Smooth muscle cell (in vitro differentiated cells): ENCODE data around the gene ISG20L2. TPM values are rescaled to one million over a fixed set of nuclear protein-coding genes. Genes with fewer than 3 reads are reported as not detected.

Experiments used
- DNase-seq: peaks from one replicate; lab custom pipeline; 2025; ENCODE audit not compliant: unreplicated experiment; lab: John Stamatoyannopoulos, UW
- H2AFZ ChIP-seq: fragments of 200-600 bp; sonication (generic); 2 replicates; pipeline ENCODE4 v1.6.0; 2016; ENCODE audit warnings: antibody characterized with exemption, low read depth, mild to moderate bottlenecking
- H3F3A ChIP-seq: fragments of 200-600 bp; sonication (generic); 2 replicates; pipeline ENCODE4 v1.6.0; 2017; ENCODE audit warnings: antibody characterized with exemption, low read depth
- H3K27ac ChIP-seq: fragments of 200-600 bp; sonication (generic); 2 replicates; pipeline ENCODE4 v1.5.1; 2016; ENCODE audit warnings: low read depth, mild to moderate bottlenecking
- H3K27me3 ChIP-seq: fragments of 200-600 bp; sonication (generic); 2 replicates; pipeline ENCODE4 v1.6.1; 2016; ENCODE audit warnings: low read depth, mild to moderate bottlenecking
- H3K36me3 ChIP-seq: fragments of 200-600 bp; sonication (generic); 2 replicates; pipeline ENCODE4 v1.5.1; 2016; ENCODE audit warnings: low read depth
- H3K4me1 ChIP-seq: fragments of 200-600 bp; sonication (generic); 2 replicates; pipeline ENCODE4 v1.5.1; 2016; ENCODE audit warnings: low read depth
- H3K4me2 ChIP-seq: fragments of 200-600 bp; sonication (generic); 2 replicates; pipeline ENCODE4 v1.6.0; 2016; ENCODE audit warnings: mild to moderate bottlenecking
- H3K4me3 ChIP-seq: fragments of 200-600 bp; sonication (generic); 2 replicates; pipeline ENCODE4 v1.5.1; 2016; ENCODE audit warnings: mild to moderate bottlenecking
- H3K79me2 ChIP-seq: fragments of 200-600 bp; sonication (generic); 2 replicates; pipeline ENCODE4 v1.6.0; 2016; ENCODE audit warnings: low read depth, mild to moderate bottlenecking
- H3K9ac ChIP-seq: fragments of 200-600 bp; sonication (generic); 2 replicates; pipeline ENCODE4 v1.6.0; 2016; ENCODE audit warnings: low read depth
- H3K9me3 ChIP-seq: fragments of 200-600 bp; sonication (generic); replicated peaks from 2 replicates; pipeline ENCODE4 v1.5.1; 2016; ENCODE audit warnings: low read depth
- H4K20me1 ChIP-seq: fragments of 200-600 bp; sonication (generic); 2 replicates; pipeline ENCODE4 v1.6.0; 2016; ENCODE audit warnings: low read depth
- WGBS: methylation state at CpG from one replicate; pipeline ENCODE4 v1.1.7; 2016; ENCODE audit warnings: low lambda C conversion rate; 5-methylcytosine and 5-hydroxymethylcytosine counted together
- polyA plus RNA-seq: library from polyadenylated mRNA; unstranded; fragments of >200 nt; fragmentation: Nextera tagmentation; extraction: Ambion mirVana; gene quantifications from 2 replicates; pipeline ENCODE4 v1.2.1, GENCODE V29; 2016
- total RNA-seq: library from RNA; depleted of rRNA; stranded (reverse); fragments of >200 nt; gene quantifications from 2 replicates; pipeline ENCODE4 v1.2.3, GENCODE V29; 2014
- TF ChIP-seq, protein P1 (sequence below): fragments of 200-600 bp; sonication (generic); IDR thresholded peaks from 2 replicates; pipeline ENCODE4 v1.5.1; 2017; ENCODE audit warnings: borderline replicate concordance, mild to moderate bottlenecking, antibody characterized with exemption; ENCODE audit not compliant: insufficient read depth, poor library complexity, severe bottlenecking

The ISG20L2 gene
- total and polyA plus RNA-seq, 2 experiments from 2014 or later: 13.8 to 17.4 TPM

DNA sequence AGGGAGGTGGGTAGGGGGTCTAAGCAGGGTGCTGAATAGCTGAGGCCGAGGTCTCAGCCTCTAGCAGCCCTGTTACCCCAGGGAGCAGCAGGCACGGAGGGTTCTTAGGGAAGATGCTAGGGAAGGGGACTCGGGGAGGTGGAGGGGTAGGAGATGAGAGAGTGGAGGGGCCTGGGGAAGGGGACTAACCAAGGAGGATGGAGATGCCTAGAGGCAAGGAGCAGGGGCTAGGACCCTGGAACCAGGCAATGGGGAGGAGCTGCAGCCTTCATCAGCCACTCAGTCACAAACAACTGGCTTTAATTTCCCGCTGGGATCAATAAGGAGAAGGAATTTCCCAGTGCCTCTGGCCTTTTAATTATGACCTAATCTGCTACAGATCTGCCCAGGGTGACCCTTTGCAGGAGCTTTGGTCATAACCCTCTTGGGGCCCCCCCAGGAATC lies 20.3 kb downstream of the ISG20L2 start:
- Histone ChIP-seq H3K4me3 (no peak overlapping the region), H3K36me3 (no peaks in the 10 kb centered on the region), H2AFZ (no peak overlapping the region), H3K9ac (no peak overlapping the region), H3K9me3 (no peaks in the 10 kb centered on the region), H3K4me2 (peak overlapping the region; percentile 91), H3K27me3 (no peaks in the 10 kb centered on the region), H3F3A (peaks cover 16% of the 10 kb centered on the region), H4K20me1 (peaks cover 15% of the 10 kb centered on the region), H3K27ac (no peak overlapping the region), H3K4me1 (peaks cover 63% of the 10 kb centered on the region), H3K79me2 (peaks cover 7% of the 10 kb centered on the region)
- no peak for DNase-seq
- TF ChIP-seq, protein P1, sequence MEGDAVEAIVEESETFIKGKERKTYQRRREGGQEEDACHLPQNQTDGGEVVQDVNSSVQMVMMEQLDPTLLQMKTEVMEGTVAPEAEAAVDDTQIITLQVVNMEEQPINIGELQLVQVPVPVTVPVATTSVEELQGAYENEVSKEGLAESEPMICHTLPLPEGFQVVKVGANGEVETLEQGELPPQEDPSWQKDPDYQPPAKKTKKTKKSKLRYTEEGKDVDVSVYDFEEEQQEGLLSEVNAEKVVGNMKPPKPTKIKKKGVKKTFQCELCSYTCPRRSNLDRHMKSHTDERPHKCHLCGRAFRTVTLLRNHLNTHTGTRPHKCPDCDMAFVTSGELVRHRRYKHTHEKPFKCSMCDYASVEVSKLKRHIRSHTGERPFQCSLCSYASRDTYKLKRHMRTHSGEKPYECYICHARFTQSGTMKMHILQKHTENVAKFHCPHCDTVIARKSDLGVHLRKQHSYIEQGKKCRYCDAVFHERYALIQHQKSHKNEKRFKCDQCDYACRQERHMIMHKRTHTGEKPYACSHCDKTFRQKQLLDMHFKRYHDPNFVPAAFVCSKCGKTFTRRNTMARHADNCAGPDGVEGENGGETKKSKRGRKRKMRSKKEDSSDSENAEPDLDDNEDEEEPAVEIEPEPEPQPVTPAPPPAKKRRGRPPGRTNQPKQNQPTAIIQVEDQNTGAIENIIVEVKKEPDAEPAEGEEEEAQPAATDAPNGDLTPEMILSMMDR: no peak
- WGBS: 22% methylated on average over 4 of the region's 4 CpGs

DNA sequence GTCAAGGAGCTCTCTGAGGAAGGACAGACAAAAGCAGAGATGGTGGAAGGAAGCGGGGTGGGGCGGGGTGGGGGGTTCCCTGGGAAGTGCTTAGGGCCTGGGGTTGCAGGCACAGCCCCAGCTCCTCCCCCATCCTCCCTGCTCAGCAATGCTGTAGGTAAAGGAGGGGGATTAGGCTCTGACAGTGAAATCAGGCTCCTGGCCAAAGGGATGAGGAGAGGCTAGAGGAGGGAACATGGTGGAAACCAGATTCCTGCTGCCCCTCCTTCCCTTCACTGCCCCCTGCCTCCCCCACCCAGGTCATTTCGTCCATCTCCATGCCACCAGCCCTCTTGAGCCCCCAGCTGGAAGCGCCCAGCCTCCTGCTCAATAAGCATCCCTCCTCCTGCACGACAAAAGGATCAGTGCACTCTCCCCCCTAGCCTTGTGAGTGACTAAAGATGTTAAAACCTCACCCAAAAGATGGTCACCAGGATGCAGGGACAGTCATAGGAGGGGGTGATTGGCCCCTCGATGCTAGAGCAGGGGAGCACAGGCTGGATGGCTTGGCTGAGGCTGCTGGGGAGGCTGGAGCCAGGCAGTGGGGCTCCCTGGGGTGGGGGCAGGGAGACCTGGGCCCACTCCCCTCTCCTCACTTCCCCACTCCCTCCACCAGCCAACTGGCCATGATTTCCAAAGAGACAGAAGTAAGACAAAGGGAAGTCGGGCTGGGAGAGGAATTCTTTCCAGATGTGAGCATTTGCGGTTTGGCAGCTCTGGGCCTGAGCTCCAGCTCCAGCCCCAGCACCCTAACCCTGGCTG lies 20.9 kb downstream of the ISG20L2 start:
- TF ChIP-seq, protein P1: no peak
- Histone ChIP-seq H4K20me1 (peaks cover 21% of the 10 kb centered on the region), H3K4me3 (no peak overlapping the region), H3K4me1 (peaks cover 66% of the 10 kb centered on the region), H3F3A (peaks cover 16% of the 10 kb centered on the region), H3K27me3 (no peaks in the 10 kb centered on the region), H3K4me2 (peak overlapping the region; percentile 91), H3K9me3 (no peaks in the 10 kb centered on the region), H3K27ac (peak overlapping the region; percentile 66), H3K36me3 (no peaks in the 10 kb centered on the region), H2AFZ (no peak overlapping the region), H3K79me2 (peaks cover 12% of the 10 kb centered on the region), H3K9ac (no peak overlapping the region)
- no peak for DNase-seq
- 25% methylated on average over 6 of the region's 8 CpGs for WGBS

DNA sequence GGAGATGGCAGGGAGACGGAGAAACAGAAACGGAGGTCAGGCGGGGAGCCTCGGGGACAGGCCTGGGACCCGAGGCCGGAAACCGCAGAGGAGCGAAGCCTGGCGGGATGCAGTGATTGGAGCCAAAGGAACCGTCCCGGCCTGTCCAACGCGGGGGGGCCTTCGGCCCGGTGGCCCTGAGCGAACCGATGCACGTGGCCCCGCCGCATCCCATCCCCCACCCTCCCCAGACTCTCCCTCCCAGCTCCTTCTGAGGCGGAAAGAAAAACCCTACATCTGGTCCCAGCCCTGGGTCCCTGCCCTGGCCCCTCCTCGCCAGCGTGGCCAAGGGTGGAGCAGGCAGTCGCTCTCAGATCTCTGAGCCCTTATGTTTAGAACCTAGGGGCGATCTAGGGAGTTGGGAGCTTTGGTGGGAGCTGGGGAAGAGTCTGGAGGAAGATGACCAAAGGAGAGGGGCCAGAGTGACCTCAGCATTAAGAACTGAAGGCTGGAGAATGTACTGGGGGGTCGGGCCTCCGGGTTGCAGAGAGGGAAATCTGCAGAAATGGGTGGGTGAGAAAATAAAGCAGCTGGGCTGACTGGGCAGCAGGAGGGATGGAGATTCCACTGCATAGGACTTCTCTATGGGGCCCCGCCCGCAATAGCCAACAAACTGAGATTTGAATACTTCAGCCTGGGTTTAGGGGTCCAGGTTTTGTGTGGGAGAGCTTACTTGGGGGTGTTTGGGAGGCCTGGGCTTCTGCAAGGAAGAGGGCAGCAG lies 21.7 kb downstream of the ISG20L2 start:
- H3K27ac ChIP-seq: peak overlapping the region; percentile 68
- 2% methylated on average over 29 of the region's 29 CpGs for WGBS
- peaks cover 16% of the 10 kb centered on the region for H3F3A ChIP-seq
- peak overlapping the region; percentile 64 for H3K9ac ChIP-seq
- H3K36me3 ChIP-seq: no peaks in the 10 kb centered on the region
- H3K4me3 ChIP-seq: peak overlapping the region; percentile 54
- H3K79me2 ChIP-seq: peaks cover 12% of the 10 kb centered on the region
- DNase-seq: peak; percentile 68
- H3K27me3 ChIP-seq: no peaks in the 10 kb centered on the region
- TF ChIP-seq, protein P1: no peak
- peaks cover 29% of the 10 kb centered on the region for H4K20me1 ChIP-seq
- H3K9me3 ChIP-seq: no peaks in the 10 kb centered on the region
- H2AFZ ChIP-seq: no peak overlapping the region
- peak overlapping the region; percentile 91 for H3K4me2 ChIP-seq
- peaks cover 66% of the 10 kb centered on the region for H3K4me1 ChIP-seq
